Body of pancreas (tissue), 4 donors: ENCODE results near the gene EFS.

ENCODE experiments used
- CTCF ChIP-seq, 7 experiments: fragments of 450-650 bp in 4 of 7; fragments of 200-600 bp in 3 of 7; sonication (generic) in 3 of 7; IDR thresholded peaks; one replicate each; pipeline ENCODE4 v1.5.1; 2016 to 2019; ENCODE audit warnings: antibody characterized with exemption in 7 of 7
- POLR2A ChIP-seq, 3 donors: fragments of 450-650 bp; IDR thresholded peaks; one replicate each; pipeline ENCODE4 v1.6.1; 2016; ENCODE audit warnings: antibody characterized with exemption in 3 of 3, mild to moderate bottlenecking in 2 of 3

- no peak for TF ChIP-seq CTCF (IDR thresholded peaks at IDR 0.05)
- no peak for TF ChIP-seq POLR2A (IDR thresholded peaks at IDR 0.05)
Measured at GRCh38 chr14:23316300-23316699, 48.7 kb downstream of the EFS start.
